ENCODE results near the gene PIGP.

GRCh38 chr21:37058261-37058660, 14.6 kb downstream of the PIGP start:
- no peak for TF ChIP-seq POLR2A (IDR thresholded peaks at IDR 0.05; ENCODE audit: low read depth, low read length)
- no peak for TF ChIP-seq POLR2AphosphoS5 (IDR thresholded peaks at IDR 0.05; ENCODE audit: low read depth, low read length)
- TF ChIP-seq TAF1 (IDR thresholded peaks at IDR 0.05; ENCODE audit: low read depth, low read length), result no peak
- no peak for TF ChIP-seq POU2F2 (IDR thresholded peaks at IDR 0.05; ENCODE audit: low read depth, low read length)
- no peak for TF ChIP-seq PAX5 (IDR thresholded peaks at IDR 0.05; ENCODE audit: insufficient read depth, low read length, severe bottlenecking)
